WTC11 (cell line): ENCODE results near the gene TNNI2. TPM values are rescaled to one million over a fixed set of nuclear protein-coding genes. Genes with fewer than 3 reads are reported as not detected.

Experiments
- ATAC-seq: fragments of 200-7000 bp; cut with Tn5 transposase; 2 replicates; pipeline ENCODE4 v1.10.0; 2021; ENCODE audit warnings: mild to moderate bottlenecking, moderate library complexity
- CTCF ChIA-PET: fragments of 300-600 bp; sonication (Branson Sonifier 250); formaldehyde crosslinking; loops from one replicate; lab custom pipeline; 2021; ENCODE audit warnings: antibody characterized with exemption; lab: Charles Lee
- POLR2A ChIA-PET: fragments of 350-600 bp; sonication (Branson Sonifier 250); formaldehyde crosslinking; loops from one replicate; lab custom pipeline; 2021; ENCODE audit warnings: antibody characterized with exemption; lab: Charles Lee
- DNase-seq: peaks from one replicate; pipeline ENCODE4 v3.0.0; 2021; ENCODE audit warnings: low spot score
- H3K27ac Mint-ChIP-seq: 2 replicates; pipeline ENCODE4 v1.8.0; 2021; ENCODE audit warnings: mixed read lengths
- H3K27me3 Mint-ChIP-seq: 2 replicates; pipeline ENCODE4 v1.8.0; 2021; ENCODE audit warnings: low read depth, mild to moderate bottlenecking, moderate library complexity, mixed read lengths
- H3K36me3 Mint-ChIP-seq: 2 replicates; pipeline ENCODE4 v1.8.0; 2021; ENCODE audit warnings: mixed read lengths
- H3K4me1 Mint-ChIP-seq: 2 replicates; pipeline ENCODE4 v1.8.0; 2022; ENCODE audit warnings: mixed read lengths
- H3K4me3 Mint-ChIP-seq: 2 replicates; pipeline ENCODE4 v1.8.0; 2021; ENCODE audit warnings: mild to moderate bottlenecking, moderate library complexity, mixed read lengths
- H3K9me3 Mint-ChIP-seq: 2 replicates; pipeline ENCODE4 v1.8.0; 2021; ENCODE audit warnings: mixed read lengths
- CDX4 ChIP-seq: fragments of 250-450 bp; sonication (Bioruptor Pico); IDR thresholded peaks from 2 replicates; pipeline ENCODE4 v1.9.0; 2021; ENCODE audit warnings: moderate library complexity, mild to moderate bottlenecking, inconsistent platforms, borderline replicate concordance
- CREM ChIP-seq: sonication (generic); formaldehyde crosslinking; IDR thresholded peaks from 2 replicates; pipeline ENCODE4 v1.8.1; 2022; ENCODE audit warnings: mild to moderate bottlenecking, missing genetic modification reagents, moderate library complexity
- E2F5 ChIP-seq: sonication (generic); formaldehyde crosslinking; IDR thresholded peaks from 2 replicates; pipeline ENCODE4 v1.8.1; 2022; ENCODE audit warnings: mild to moderate bottlenecking, moderate library complexity, missing genetic modification reagents
- EMX1 ChIP-seq: fragments of 250-450 bp; sonication (Bioruptor Pico); IDR thresholded peaks from 2 replicates; pipeline ENCODE4 v1.8.0; 2021; ENCODE audit warnings: mild to moderate bottlenecking
- JAZF1 ChIP-seq: fragments of 250-450 bp; sonication (Bioruptor Pico); IDR thresholded peaks from 2 replicates; pipeline ENCODE4 v1.9.0; 2021; ENCODE audit warnings: moderate library complexity, mild to moderate bottlenecking, inconsistent platforms
- JUN ChIP-seq: sonication (generic); formaldehyde crosslinking; IDR thresholded peaks from 2 replicates; pipeline ENCODE4 v1.8.0; 2023; ENCODE audit warnings: mild to moderate bottlenecking, missing genetic modification reagents
- NFE2L1 ChIP-seq: sonication (generic); formaldehyde crosslinking; IDR thresholded peaks from 2 replicates; pipeline ENCODE4 v1.8.1; 2023; ENCODE audit warnings: missing genetic modification reagents
- PRRX2 ChIP-seq: fragments of 250-450 bp; sonication (Bioruptor Pico); IDR thresholded peaks from 2 replicates; pipeline ENCODE4 v1.8.0; 2021; ENCODE audit warnings: mild to moderate bottlenecking
- RELA ChIP-seq: sonication (generic); formaldehyde crosslinking; IDR thresholded peaks from 2 replicates; pipeline ENCODE4 v1.8.1; 2022; ENCODE audit warnings: missing genetic modification reagents, mild to moderate bottlenecking, borderline replicate concordance
- STAT6 ChIP-seq: sonication (generic); formaldehyde crosslinking; conservative IDR thresholded peaks from 2 replicates; pipeline ENCODE4 v1.8.1; 2023; ENCODE audit warnings: mild to moderate bottlenecking, low read depth, missing genetic modification reagents, moderate library complexity
- ZNF121 ChIP-seq: sonication (generic); formaldehyde crosslinking; IDR thresholded peaks from 2 replicates; pipeline ENCODE4 v1.8.0; 2023; ENCODE audit warnings: missing genetic modification reagents
- ZNF138 ChIP-seq: sonication (generic); formaldehyde crosslinking; conservative IDR thresholded peaks from 2 replicates; pipeline ENCODE4 v1.8.1; 2022; ENCODE audit warnings: mild to moderate bottlenecking, moderate library complexity, missing genetic modification reagents
- total RNA-seq: library from RNA; stranded (reverse); gene quantifications from 3 replicates; pipeline ENCODE4 v1.2.3, GENCODE V29; 2021
- TF ChIP-seq, protein P1 (sequence below): fragments of 250-450 bp; sonication (Bioruptor Pico); IDR thresholded peaks from 2 replicates; pipeline ENCODE4 v1.8.0; 2021; ENCODE audit warnings: mild to moderate bottlenecking
- TF ChIP-seq, protein P2 (sequence below): sonication (generic); formaldehyde crosslinking; IDR thresholded peaks from 2 replicates; pipeline ENCODE4 v1.8.1; 2023; ENCODE audit warnings: mild to moderate bottlenecking, missing genetic modification reagents, borderline replicate concordance
- TF ChIP-seq, protein P3 (sequence below): sonication (generic); formaldehyde crosslinking; IDR thresholded peaks from 2 replicates; pipeline ENCODE4 v1.8.1; 2022; ENCODE audit warnings: low read depth, missing genetic modification reagents, borderline replicate concordance
- TF ChIP-seq, protein P4 (sequence below): sonication (generic); formaldehyde crosslinking; IDR thresholded peaks from 2 replicates; pipeline ENCODE4 v1.8.1; 2023; ENCODE audit warnings: mild to moderate bottlenecking, missing genetic modification reagents
- TF ChIP-seq, protein P5 (sequence below): fragments of 250-450 bp; sonication (Bioruptor Pico); IDR thresholded peaks from 2 replicates; pipeline ENCODE4 v2.1.2; 2022; ENCODE audit warnings: mild to moderate bottlenecking, moderate library complexity

The TNNI2 gene
- total RNA-seq, 1 experiment from 2014 or later = not detected

DNA sequence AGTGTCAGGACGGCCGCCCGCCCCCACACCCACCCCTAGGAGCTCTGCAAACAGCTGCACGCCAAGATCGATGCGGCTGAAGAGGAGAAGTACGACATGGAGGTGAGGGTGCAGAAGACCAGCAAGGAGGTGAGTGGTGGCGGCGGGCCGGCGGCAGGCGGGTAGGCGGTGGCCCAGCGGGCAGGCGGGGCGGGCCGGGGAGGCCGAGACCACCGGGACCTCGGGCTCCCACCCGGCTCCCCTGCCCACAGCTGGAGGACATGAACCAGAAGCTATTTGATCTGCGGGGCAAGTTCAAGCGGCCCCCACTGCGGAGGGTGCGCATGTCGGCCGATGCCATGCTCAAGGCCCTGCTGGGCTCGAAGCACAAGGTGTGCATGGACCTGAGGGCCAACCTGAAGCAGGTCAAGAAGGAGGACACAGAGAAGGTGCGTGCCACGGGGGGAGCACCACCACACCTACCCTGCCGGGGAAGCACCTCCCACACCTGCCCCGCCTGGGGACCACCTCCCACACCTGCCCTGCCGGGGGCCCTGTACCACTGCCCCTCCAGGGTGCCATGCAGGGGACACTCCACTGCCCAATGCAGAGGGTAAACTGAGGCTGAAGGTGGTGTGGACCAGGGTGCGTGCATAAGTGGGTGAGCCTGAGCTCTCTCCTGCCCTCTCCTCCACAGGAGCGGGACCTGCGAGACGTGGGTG lies 2.1 kb downstream of the TNNI2 start:
- CTCF ChIA-PET = interaction anchor here (0.6 to 2.2 kb wide), 11 partner anchors 8 to 387 kb away, joined by 3 to 9 read pairs (median 4); no protein-coding TSS in a partner anchor
- Mint-ChIP-seq H3K36me3 (no peaks in the 10 kb centered on the region), H3K27ac (no peak overlapping the region), H3K9me3 (no peaks in the 10 kb centered on the region), H3K4me1 (no peaks in the 10 kb centered on the region), H3K27me3 (no peaks in the 10 kb centered on the region)
- DNase-seq (no peak), ATAC-seq (no peak)
- TF ChIP-seq JAZF1 (CRISPR knock-in tag) = no peak
- TF ChIP-seq NFE2L1 = no peak
- no peak for TF ChIP-seq CDX4 (CRISPR knock-in tag)
- no peak for TF ChIP-seq CREM (CRISPR knock-in tag)
- no peak for TF ChIP-seq EMX1 (CRISPR knock-in tag)
- no peak for TF ChIP-seq PRRX2
- no peak for TF ChIP-seq JUN (CRISPR knock-in tag)
- TF ChIP-seq E2F5 (CRISPR knock-in tag) = no peak
- TF ChIP-seq, protein P1, sequence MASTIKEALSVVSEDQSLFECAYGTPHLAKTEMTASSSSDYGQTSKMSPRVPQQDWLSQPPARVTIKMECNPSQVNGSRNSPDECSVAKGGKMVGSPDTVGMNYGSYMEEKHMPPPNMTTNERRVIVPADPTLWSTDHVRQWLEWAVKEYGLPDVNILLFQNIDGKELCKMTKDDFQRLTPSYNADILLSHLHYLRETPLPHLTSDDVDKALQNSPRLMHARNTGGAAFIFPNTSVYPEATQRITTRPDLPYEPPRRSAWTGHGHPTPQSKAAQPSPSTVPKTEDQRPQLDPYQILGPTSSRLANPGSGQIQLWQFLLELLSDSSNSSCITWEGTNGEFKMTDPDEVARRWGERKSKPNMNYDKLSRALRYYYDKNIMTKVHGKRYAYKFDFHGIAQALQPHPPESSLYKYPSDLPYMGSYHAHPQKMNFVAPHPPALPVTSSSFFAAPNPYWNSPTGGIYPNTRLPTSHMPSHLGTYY (CRISPR knock-in tag) = no peak
- TF ChIP-seq, protein P2, sequence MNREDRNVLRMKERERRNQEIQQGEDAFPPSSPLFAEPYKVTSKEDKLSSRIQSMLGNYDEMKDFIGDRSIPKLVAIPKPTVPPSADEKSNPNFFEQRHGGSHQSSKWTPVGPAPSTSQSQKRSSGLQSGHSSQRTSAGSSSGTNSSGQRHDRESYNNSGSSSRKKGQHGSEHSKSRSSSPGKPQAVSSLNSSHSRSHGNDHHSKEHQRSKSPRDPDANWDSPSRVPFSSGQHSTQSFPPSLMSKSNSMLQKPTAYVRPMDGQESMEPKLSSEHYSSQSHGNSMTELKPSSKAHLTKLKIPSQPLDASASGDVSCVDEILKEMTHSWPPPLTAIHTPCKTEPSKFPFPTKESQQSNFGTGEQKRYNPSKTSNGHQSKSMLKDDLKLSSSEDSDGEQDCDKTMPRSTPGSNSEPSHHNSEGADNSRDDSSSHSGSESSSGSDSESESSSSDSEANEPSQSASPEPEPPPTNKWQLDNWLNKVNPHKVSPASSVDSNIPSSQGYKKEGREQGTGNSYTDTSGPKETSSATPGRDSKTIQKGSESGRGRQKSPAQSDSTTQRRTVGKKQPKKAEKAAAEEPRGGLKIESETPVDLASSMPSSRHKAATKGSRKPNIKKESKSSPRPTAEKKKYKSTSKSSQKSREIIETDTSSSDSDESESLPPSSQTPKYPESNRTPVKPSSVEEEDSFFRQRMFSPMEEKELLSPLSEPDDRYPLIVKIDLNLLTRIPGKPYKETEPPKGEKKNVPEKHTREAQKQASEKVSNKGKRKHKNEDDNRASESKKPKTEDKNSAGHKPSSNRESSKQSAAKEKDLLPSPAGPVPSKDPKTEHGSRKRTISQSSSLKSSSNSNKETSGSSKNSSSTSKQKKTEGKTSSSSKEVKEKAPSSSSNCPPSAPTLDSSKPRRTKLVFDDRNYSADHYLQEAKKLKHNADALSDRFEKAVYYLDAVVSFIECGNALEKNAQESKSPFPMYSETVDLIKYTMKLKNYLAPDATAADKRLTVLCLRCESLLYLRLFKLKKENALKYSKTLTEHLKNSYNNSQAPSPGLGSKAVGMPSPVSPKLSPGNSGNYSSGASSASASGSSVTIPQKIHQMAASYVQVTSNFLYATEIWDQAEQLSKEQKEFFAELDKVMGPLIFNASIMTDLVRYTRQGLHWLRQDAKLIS (CRISPR knock-in tag) = no peak
- no peak for TF ChIP-seq STAT6 (CRISPR knock-in tag)
- TF ChIP-seq, protein P3, sequence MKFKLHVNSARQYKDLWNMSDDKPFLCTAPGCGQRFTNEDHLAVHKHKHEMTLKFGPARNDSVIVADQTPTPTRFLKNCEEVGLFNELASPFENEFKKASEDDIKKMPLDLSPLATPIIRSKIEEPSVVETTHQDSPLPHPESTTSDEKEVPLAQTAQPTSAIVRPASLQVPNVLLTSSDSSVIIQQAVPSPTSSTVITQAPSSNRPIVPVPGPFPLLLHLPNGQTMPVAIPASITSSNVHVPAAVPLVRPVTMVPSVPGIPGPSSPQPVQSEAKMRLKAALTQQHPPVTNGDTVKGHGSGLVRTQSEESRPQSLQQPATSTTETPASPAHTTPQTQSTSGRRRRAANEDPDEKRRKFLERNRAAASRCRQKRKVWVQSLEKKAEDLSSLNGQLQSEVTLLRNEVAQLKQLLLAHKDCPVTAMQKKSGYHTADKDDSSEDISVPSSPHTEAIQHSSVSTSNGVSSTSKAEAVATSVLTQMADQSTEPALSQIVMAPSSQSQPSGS = no peak
- no peak for TF ChIP-seq RELA (CRISPR knock-in tag)
- no peak for TF ChIP-seq ZNF121 (CRISPR knock-in tag)
- no peak for TF ChIP-seq ZNF138
- TF ChIP-seq, protein P4, sequence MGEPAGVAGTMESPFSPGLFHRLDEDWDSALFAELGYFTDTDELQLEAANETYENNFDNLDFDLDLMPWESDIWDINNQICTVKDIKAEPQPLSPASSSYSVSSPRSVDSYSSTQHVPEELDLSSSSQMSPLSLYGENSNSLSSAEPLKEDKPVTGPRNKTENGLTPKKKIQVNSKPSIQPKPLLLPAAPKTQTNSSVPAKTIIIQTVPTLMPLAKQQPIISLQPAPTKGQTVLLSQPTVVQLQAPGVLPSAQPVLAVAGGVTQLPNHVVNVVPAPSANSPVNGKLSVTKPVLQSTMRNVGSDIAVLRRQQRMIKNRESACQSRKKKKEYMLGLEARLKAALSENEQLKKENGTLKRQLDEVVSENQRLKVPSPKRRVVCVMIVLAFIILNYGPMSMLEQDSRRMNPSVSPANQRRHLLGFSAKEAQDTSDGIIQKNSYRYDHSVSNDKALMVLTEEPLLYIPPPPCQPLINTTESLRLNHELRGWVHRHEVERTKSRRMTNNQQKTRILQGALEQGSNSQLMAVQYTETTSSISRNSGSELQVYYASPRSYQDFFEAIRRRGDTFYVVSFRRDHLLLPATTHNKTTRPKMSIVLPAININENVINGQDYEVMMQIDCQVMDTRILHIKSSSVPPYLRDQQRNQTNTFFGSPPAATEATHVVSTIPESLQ = no peak
- TF ChIP-seq, protein P5, sequence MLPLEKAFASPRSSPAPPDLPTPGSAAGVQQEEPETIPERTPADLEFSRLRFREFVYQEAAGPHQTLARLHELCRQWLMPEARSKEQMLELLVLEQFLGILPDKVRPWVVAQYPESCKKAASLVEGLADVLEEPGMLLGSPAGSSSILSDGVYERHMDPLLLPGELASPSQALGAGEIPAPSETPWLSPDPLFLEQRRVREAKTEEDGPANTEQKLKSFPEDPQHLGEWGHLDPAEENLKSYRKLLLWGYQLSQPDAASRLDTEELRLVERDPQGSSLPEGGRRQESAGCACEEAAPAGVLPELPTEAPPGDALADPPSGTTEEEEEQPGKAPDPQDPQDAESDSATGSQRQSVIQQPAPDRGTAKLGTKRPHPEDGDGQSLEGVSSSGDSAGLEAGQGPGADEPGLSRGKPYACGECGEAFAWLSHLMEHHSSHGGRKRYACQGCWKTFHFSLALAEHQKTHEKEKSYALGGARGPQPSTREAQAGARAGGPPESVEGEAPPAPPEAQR = no peak
- TF ChIP-seq, all 79 proteins: peak for 0
- H3K4me3 Mint-ChIP-seq = no peak overlapping the region
- POLR2A ChIA-PET = no interaction called here
